Measurements from ENCODE around the gene COL11A2.

COL11A2 gene

DNA sequence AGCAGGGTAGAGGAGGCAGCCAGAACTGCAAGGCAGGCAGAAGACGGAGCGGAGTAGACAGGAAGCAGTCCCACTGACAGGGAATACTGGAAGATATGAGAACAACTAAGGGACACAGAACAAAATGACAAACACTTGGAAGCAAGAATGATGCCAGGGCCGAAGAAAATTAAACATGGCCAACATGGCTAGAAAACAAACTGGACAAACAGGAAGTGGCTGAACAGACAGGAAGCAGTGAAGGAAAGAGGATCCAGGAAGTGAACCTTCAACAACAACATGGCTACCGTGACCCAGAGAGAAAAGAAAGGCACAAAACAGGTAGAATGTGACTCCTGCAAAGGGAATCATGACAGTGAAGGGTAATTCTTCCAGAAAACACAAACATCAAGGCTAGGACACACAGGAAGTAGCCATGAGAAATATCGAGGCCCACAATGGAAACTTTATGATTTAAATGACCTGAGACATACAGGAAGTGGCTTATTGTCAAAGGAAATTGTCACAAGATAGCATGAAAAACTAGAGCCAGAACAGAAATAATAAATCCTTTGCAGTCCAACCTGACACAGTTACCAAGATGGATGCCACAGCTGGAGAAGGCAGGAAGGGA, 9.1 kb downstream of the COL11A2 start:
- Histone ChIP-seq H3F3A (ENCODE audit: insufficient read depth) (no peaks in the 10 kb centered on the region), H2AFZ (ENCODE audit: low read depth, low read length, severe bottlenecking) (peak overlapping the region; percentile 90), H3K9me3 (ENCODE audit: insufficient read depth, low read length) (no peaks in the 10 kb centered on the region), H3K9ac (ENCODE audit: low read length) (no peak overlapping the region), H3K27me3 (ENCODE audit: low read length) (no peaks in the 10 kb centered on the region), H4K20me1 (ENCODE audit: low read depth, low read length) (no peaks in the 10 kb centered on the region), H3K79me2 (ENCODE audit: insufficient read depth, low read length) (no peaks in the 10 kb centered on the region), H3K4me3 (ENCODE audit: insufficient read depth, low read length, poor library complexity, severe bottlenecking) (no peak overlapping the region), H3K4me2 (ENCODE audit: low read depth, low read length, poor library complexity, severe bottlenecking) (peak overlapping the region; percentile 1), H3K36me3 (ENCODE audit: low read length) (no peaks in the 10 kb centered on the region), H3K9me2 (replicated peaks; ENCODE audit: insufficient read depth, low read length) (no peaks in the 10 kb centered on the region), H3K27ac (ENCODE audit: low read depth, low read length) (no peak overlapping the region)
- TF ChIP-seq, protein P1, sequence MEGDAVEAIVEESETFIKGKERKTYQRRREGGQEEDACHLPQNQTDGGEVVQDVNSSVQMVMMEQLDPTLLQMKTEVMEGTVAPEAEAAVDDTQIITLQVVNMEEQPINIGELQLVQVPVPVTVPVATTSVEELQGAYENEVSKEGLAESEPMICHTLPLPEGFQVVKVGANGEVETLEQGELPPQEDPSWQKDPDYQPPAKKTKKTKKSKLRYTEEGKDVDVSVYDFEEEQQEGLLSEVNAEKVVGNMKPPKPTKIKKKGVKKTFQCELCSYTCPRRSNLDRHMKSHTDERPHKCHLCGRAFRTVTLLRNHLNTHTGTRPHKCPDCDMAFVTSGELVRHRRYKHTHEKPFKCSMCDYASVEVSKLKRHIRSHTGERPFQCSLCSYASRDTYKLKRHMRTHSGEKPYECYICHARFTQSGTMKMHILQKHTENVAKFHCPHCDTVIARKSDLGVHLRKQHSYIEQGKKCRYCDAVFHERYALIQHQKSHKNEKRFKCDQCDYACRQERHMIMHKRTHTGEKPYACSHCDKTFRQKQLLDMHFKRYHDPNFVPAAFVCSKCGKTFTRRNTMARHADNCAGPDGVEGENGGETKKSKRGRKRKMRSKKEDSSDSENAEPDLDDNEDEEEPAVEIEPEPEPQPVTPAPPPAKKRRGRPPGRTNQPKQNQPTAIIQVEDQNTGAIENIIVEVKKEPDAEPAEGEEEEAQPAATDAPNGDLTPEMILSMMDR (IDR thresholded peaks at IDR 0.05; ENCODE audit: insufficient read depth, low read length, poor library complexity, severe bottlenecking) = no peak
- no peak for TF ChIP-seq EZH2phosphoT487 (conservative IDR thresholded peaks at IDR 0.05; ENCODE audit: low read length)

DNA sequence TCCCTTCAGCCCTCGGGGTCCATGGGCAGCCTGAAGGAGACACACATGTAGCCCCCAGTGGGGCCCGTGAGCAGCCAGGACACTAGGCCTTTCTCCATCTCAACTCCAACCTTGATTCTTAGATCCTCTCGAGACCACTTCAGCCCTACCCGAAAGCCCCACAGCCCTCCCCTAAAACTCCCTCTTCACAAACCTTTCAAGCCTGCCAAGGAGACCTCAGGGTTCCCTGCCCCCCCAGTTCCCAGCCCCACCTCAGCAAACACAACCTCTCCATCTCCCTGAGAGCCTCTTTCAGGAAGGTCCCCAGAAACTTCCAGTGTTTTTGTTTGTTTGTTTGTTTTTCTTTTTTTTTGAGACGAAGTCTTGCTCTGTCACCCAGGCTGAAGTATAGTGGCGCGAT, 11.1 kb downstream of the COL11A2 start:
- no peak for TF ChIP-seq EZH2phosphoT487 (conservative IDR thresholded peaks at IDR 0.05; ENCODE audit: low read length)
- TF ChIP-seq, protein P1 (IDR thresholded peaks at IDR 0.05; ENCODE audit: insufficient read depth, low read length, poor library complexity, severe bottlenecking) = no peak
- Histone ChIP-seq H3K4me2 (ENCODE audit: low read depth, low read length, poor library complexity, severe bottlenecking) (no peak overlapping the region), H2AFZ (ENCODE audit: low read depth, low read length, severe bottlenecking) (no peak overlapping the region), H3K9ac (ENCODE audit: low read length) (no peak overlapping the region), H3K27ac (ENCODE audit: low read depth, low read length) (no peak overlapping the region), H4K20me1 (ENCODE audit: low read depth, low read length) (no peaks in the 10 kb centered on the region), H3K9me3 (ENCODE audit: insufficient read depth, low read length) (no peaks in the 10 kb centered on the region), H3K9me2 (replicated peaks; ENCODE audit: insufficient read depth, low read length) (no peaks in the 10 kb centered on the region), H3F3A (ENCODE audit: insufficient read depth) (no peaks in the 10 kb centered on the region), H3K36me3 (ENCODE audit: low read length) (no peaks in the 10 kb centered on the region), H3K27me3 (ENCODE audit: low read length) (no peaks in the 10 kb centered on the region), H3K4me3 (ENCODE audit: insufficient read depth, low read length, poor library complexity, severe bottlenecking) (no peak overlapping the region), H3K79me2 (ENCODE audit: insufficient read depth, low read length) (no peaks in the 10 kb centered on the region)

DNA sequence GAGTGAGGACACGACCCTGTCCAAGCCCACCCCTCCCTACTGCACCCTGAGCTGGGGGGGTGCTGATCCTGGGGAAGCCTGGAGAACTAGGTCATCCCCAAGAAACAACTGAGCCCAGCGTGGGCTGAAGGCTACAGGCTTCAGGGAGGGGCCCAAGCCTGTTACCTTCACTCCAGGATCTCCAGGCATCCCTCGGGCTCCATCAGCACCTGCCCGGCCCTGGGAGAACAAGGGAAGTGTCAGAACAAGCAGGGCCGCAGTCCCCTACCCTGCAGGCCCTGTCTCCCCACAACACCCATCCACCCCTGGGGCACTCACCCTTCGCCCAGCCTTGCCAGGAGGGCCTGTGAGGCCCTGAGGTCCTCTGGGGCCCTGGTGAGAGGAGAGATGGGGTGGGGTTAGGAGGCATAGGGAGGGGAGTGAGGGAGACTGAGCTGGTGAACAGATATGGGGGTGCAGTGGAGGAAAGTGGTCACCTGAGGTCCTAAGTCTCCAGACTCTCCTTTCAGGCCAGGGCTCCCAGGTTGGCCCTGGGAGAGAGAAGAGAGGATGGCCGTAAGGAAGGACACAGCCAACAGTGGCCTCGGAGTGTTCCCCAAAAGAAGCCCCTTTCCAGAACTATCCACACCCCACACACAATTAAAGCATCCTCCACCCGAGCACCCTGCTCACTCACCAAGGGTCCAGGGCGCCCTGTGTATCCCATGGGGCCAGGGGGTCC, 13.4 kb downstream of the COL11A2 start:
- H3K9me2 ChIP-seq (replicated peaks; ENCODE audit: insufficient read depth, low read length) = no peaks in the 10 kb centered on the region
- no peak overlapping the region for H3K4me2 ChIP-seq (ENCODE audit: low read depth, low read length, poor library complexity, severe bottlenecking)
- no peaks in the 10 kb centered on the region for H3F3A ChIP-seq (ENCODE audit: insufficient read depth)
- no peaks in the 10 kb centered on the region for H3K79me2 ChIP-seq (ENCODE audit: insufficient read depth, low read length)
- H4K20me1 ChIP-seq (ENCODE audit: low read depth, low read length) = no peaks in the 10 kb centered on the region
- no peaks in the 10 kb centered on the region for H3K36me3 ChIP-seq (ENCODE audit: low read length)
- no peaks in the 10 kb centered on the region for H3K27me3 ChIP-seq (ENCODE audit: low read length)
- H3K9me3 ChIP-seq (ENCODE audit: insufficient read depth, low read length) = no peaks in the 10 kb centered on the region
- no peak for TF ChIP-seq EZH2phosphoT487 (conservative IDR thresholded peaks at IDR 0.05; ENCODE audit: low read length)
- TF ChIP-seq, protein P1 (IDR thresholded peaks at IDR 0.05; ENCODE audit: insufficient read depth, low read length, poor library complexity, severe bottlenecking) = no peak
- H3K27ac ChIP-seq (ENCODE audit: low read depth, low read length) = no peak overlapping the region
- H3K9ac ChIP-seq (ENCODE audit: low read length) = no peak overlapping the region
- H3K4me3 ChIP-seq (ENCODE audit: insufficient read depth, low read length, poor library complexity, severe bottlenecking) = no peak overlapping the region
- H2AFZ ChIP-seq (ENCODE audit: low read depth, low read length, severe bottlenecking) = no peak overlapping the region

Data from SU-DHL-6 (cell line).